ENCODE measurements around the gene DHX9. TPM values are rescaled to one million over a fixed set of nuclear protein-coding genes. Genes with fewer than 3 reads are reported as not detected.

Gene DHX9
- total RNA-seq, 2 donors from 2014 or later, result 38.4 to 67.9 TPM

- no peak overlapping the region for H3K4me3 ChIP-seq
- H3K27me3 ChIP-seq, result no peaks in the 10 kb centered on the region
- ATAC-seq (no peak), DNase-seq (no peak)
- no peak overlapping the region for H3K27ac ChIP-seq
- TF ChIP-seq, protein P1, sequence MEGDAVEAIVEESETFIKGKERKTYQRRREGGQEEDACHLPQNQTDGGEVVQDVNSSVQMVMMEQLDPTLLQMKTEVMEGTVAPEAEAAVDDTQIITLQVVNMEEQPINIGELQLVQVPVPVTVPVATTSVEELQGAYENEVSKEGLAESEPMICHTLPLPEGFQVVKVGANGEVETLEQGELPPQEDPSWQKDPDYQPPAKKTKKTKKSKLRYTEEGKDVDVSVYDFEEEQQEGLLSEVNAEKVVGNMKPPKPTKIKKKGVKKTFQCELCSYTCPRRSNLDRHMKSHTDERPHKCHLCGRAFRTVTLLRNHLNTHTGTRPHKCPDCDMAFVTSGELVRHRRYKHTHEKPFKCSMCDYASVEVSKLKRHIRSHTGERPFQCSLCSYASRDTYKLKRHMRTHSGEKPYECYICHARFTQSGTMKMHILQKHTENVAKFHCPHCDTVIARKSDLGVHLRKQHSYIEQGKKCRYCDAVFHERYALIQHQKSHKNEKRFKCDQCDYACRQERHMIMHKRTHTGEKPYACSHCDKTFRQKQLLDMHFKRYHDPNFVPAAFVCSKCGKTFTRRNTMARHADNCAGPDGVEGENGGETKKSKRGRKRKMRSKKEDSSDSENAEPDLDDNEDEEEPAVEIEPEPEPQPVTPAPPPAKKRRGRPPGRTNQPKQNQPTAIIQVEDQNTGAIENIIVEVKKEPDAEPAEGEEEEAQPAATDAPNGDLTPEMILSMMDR (IDR thresholded peaks at IDR 0.05), result no peak
- no peak for TF ChIP-seq POLR2A (IDR thresholded peaks at IDR 0.05)
- intact Hi-C loops (cut with DNase I), result no loop called here
- no peaks in the 10 kb centered on the region for H3K9me3 ChIP-seq
- 57 to 72% methylated on average over 3 of the region's 3 CpGs for WGBS, 2 donors
- no peaks in the 10 kb centered on the region for H3K36me3 ChIP-seq (replicated peaks in 1 of 2; ENCODE audit: insufficient read depth in 1 of 2, low read depth in 2 of 2)
- H3K4me1 ChIP-seq, result no peaks in the 10 kb centered on the region
Observed at GRCh38 chr1:182823220-182823619, 15.9 kb upstream of the DHX9 start.

DNA sequence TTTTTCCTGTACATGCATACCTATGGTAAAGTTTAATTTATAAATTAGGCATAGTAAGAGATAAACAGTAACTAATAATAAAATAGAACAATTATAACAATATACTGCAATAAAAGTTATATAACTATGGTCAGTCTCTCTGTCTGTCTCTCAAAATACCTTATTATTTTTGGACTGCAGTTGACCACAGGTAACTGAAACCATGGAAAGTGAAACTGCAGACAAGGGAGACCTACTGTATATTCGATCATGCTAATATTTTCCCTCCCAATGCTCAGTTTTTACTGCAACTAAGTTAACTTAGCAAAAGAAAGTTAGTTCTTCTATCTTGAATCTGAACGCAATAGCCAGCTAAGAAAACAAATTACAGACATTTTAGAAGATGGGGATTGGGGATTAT, 12.3 kb upstream of the DHX9 start:
- DNase-seq, result no peak
- H3K27ac ChIP-seq, result no peak overlapping the region
- no peak overlapping the region for H3K4me3 ChIP-seq
- TF ChIP-seq POLR2A (IDR thresholded peaks at IDR 0.05), result no peak
- TF ChIP-seq, protein P1 (IDR thresholded peaks at IDR 0.05), result no peak
- H3K9me3 ChIP-seq, result no peaks in the 10 kb centered on the region
- no peaks in the 10 kb centered on the region for H3K36me3 ChIP-seq (replicated peaks in 1 of 2; ENCODE audit: insufficient read depth in 1 of 2, low read depth in 2 of 2)
- H3K4me1 ChIP-seq, result no peaks in the 10 kb centered on the region
- 94 to 96% methylated on average over 2 of the region's 2 CpGs for WGBS, 2 donors
- intact Hi-C loops (cut with DNase I), result no loop called here
- no peak for ATAC-seq
- H3K27me3 ChIP-seq, result no peaks in the 10 kb centered on the region

- no peak for TF ChIP-seq POLR2A (IDR thresholded peaks at IDR 0.05)
- TF ChIP-seq, protein P1 (IDR thresholded peaks at IDR 0.05), result no peak
- ATAC-seq (no peak), DNase-seq (no peak)
- Histone ChIP-seq H3K27me3 (no peaks in the 10 kb centered on the region), H3K4me3 (no peak overlapping the region), H3K4me1 (no peaks in the 10 kb centered on the region), H3K9me3 (no peaks in the 10 kb centered on the region), H3K36me3 (replicated peaks in 1 of 2; ENCODE audit: insufficient read depth in 1 of 2, low read depth in 2 of 2) (no peaks in the 10 kb centered on the region), H3K27ac (no peak overlapping the region)
- intact Hi-C loops (cut with DNase I), result no loop called here
- WGBS, 2 donors, result 79 to 85% methylated on average over 5 of the region's 5 CpGs
Observed at GRCh38 chr1:182829285-182829932, 9.7 kb upstream of the DHX9 start.

- ATAC-seq (no peak), DNase-seq (no peak)
- no peaks in the 10 kb centered on the region for H3K36me3 ChIP-seq (replicated peaks in 1 of 2; ENCODE audit: insufficient read depth in 1 of 2, low read depth in 2 of 2)
- intact Hi-C loops (cut with DNase I), result no loop called here
- no peaks in the 10 kb centered on the region for H3K4me1 ChIP-seq
- TF ChIP-seq, protein P1 (IDR thresholded peaks at IDR 0.05), result no peak
- no peak for TF ChIP-seq POLR2A (IDR thresholded peaks at IDR 0.05)
- no peaks in the 10 kb centered on the region for H3K27me3 ChIP-seq
- H3K4me3 ChIP-seq, result no peak overlapping the region
- H3K27ac ChIP-seq, result no peak overlapping the region
- no peaks in the 10 kb centered on the region for H3K9me3 ChIP-seq
Observed at GRCh38 chr1:182833271-182833670, 5.9 kb upstream of the DHX9 start.

DNA sequence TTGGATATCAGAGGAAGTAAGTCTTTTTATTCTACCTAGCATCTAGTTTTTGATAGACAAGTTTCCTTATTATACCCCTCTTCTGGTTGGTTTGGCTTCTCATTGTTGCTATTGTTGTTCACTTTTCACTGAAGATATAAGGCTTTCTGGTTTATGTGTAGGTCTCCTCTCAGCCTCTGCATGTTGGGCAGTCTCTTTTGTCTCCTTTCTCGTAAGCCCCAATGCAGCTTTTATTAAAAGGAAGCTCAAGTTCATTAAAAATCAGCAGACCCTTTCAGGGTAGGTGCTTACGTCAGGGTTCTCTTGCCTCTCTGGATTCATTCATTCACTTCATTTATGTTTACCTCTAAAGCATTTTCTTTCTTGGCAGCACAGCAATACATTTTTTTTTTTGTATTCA, 4.8 kb upstream of the DHX9 start:
- Histone ChIP-seq H3K27ac (no peak overlapping the region), H3K4me3 (no peak overlapping the region), H3K4me1 (peaks cover 3% of the 10 kb centered on the region), H3K9me3 (no peaks in the 10 kb centered on the region), H3K27me3 (no peaks in the 10 kb centered on the region), H3K36me3 (replicated peaks in 1 of 2; ENCODE audit: insufficient read depth in 1 of 2, low read depth in 2 of 2) (no peaks in the 10 kb centered on the region)
- WGBS, 2 donors, result 89 to 96% methylated on average over 2 of the region's 2 CpGs
- ATAC-seq, result no peak
- intact Hi-C loops (cut with DNase I), result no loop called here
- TF ChIP-seq POLR2A (IDR thresholded peaks at IDR 0.05), result no peak
- TF ChIP-seq, protein P1 (IDR thresholded peaks at IDR 0.05), result no peak
- no peak for DNase-seq

Data from body of pancreas (tissue), 4 donors.